ENCODE results near the gene WDR36. TPM values are rescaled to one million over a fixed set of nuclear protein-coding genes. Genes with fewer than 3 reads are reported as not detected.

The WDR36 gene
- total and polyA plus RNA-seq, 2 donors from 2014 or later = 4.5 to 31.8 TPM

GRCh38 chr5:111074244-111074643, 17.9 kb upstream of the WDR36 start:
- H3K36me3 ChIP-seq (ENCODE audit: control insufficient read depth in 2 of 3, insufficient read depth in 3 of 3, low read length in 3 of 3) = no peaks in the 10 kb centered on the region
- no peaks in the 10 kb centered on the region for H3K4me1 ChIP-seq (ENCODE audit: control insufficient read depth in 2 of 3, insufficient read depth in 2 of 3, low read depth in 1 of 3, low read length in 3 of 3)
- intact Hi-C loops (cut with DNase I) = no loop called here
- no peak overlapping the region for H3K4me3 ChIP-seq (ENCODE audit: low read length in 3 of 3)
- H3K27ac ChIP-seq (ENCODE audit: low read depth in 2 of 2, low read length in 2 of 2) = no peak overlapping the region
- no peak for FAIRE-seq
- no peak for DNase-seq
- no peak for TF ChIP-seq CTCF (IDR thresholded peaks at IDR 0.05; ENCODE audit: borderline replicate concordance, extremely low read depth, insufficient read depth)
- no peaks in the 10 kb centered on the region for H3K9me3 ChIP-seq (ENCODE audit: control insufficient read depth in 2 of 3, insufficient read depth in 1 of 3, low read length in 3 of 3)
- no peak overlapping the region for H3K9ac ChIP-seq (ENCODE audit: low read length in 3 of 3)
- peaks cover 26% of the 10 kb centered on the region for H3K27me3 ChIP-seq (ENCODE audit: control insufficient read depth, insufficient read depth, low read length)

- H3K36me3 ChIP-seq (ENCODE audit: control insufficient read depth in 2 of 3, insufficient read depth in 3 of 3, low read length in 3 of 3) = no peaks in the 10 kb centered on the region
- intact Hi-C loops (cut with DNase I) = no loop called here
- TF ChIP-seq CTCF (IDR thresholded peaks at IDR 0.05; ENCODE audit: borderline replicate concordance, extremely low read depth, insufficient read depth) = no peak
- H3K27me3 ChIP-seq (ENCODE audit: control insufficient read depth, insufficient read depth, low read length) = peaks cover 21% of the 10 kb centered on the region
- no peaks in the 10 kb centered on the region for H3K9me3 ChIP-seq (ENCODE audit: control insufficient read depth in 2 of 3, insufficient read depth in 1 of 3, low read length in 3 of 3)
- no peak overlapping the region for H3K27ac ChIP-seq (ENCODE audit: low read depth in 2 of 2, low read length in 2 of 2)
- no peak for DNase-seq
- no peak for FAIRE-seq
- H3K4me3 ChIP-seq (ENCODE audit: low read length in 3 of 3) = no peak overlapping the region
- H3K4me1 ChIP-seq (ENCODE audit: control insufficient read depth in 2 of 3, insufficient read depth in 2 of 3, low read depth in 1 of 3, low read length in 3 of 3) = no peaks in the 10 kb centered on the region
- H3K9ac ChIP-seq (ENCODE audit: low read length in 3 of 3) = no peak overlapping the region
These were observed 16.6 kb upstream of the WDR36 start for GRCh38 chr5:111075520-111075919.

- intact Hi-C loops (cut with DNase I) = no loop called here
- H3K9ac ChIP-seq (ENCODE audit: low read length in 3 of 3) = no peak overlapping the region
- FAIRE-seq (no peak), DNase-seq (no peak)
- H3K9me3 ChIP-seq (ENCODE audit: control insufficient read depth in 2 of 3, insufficient read depth in 1 of 3, low read length in 3 of 3) = no peaks in the 10 kb centered on the region
- peaks cover 21% of the 10 kb centered on the region for H3K27me3 ChIP-seq (ENCODE audit: control insufficient read depth, insufficient read depth, low read length)
- no peaks in the 10 kb centered on the region for H3K36me3 ChIP-seq (ENCODE audit: control insufficient read depth in 2 of 3, insufficient read depth in 3 of 3, low read length in 3 of 3)
- no peak for TF ChIP-seq CTCF (IDR thresholded peaks at IDR 0.05; ENCODE audit: borderline replicate concordance, extremely low read depth, insufficient read depth)
- H3K4me1 ChIP-seq (ENCODE audit: control insufficient read depth in 2 of 3, insufficient read depth in 2 of 3, low read depth in 1 of 3, low read length in 3 of 3) = no peaks in the 10 kb centered on the region
- H3K4me3 ChIP-seq (ENCODE audit: low read length in 3 of 3) = no peak overlapping the region
- H3K27ac ChIP-seq (ENCODE audit: low read depth in 2 of 2, low read length in 2 of 2) = no peak overlapping the region
These were observed 16.1 kb upstream of the WDR36 start for GRCh38 chr5:111076091-111076490.

GRCh38 chr5:111077678-111078077, 14.5 kb upstream of the WDR36 start:
- FAIRE-seq (no peak), DNase-seq (no peak)
- intact Hi-C loops (cut with DNase I) = no loop called here
- Histone ChIP-seq H3K9me3 (ENCODE audit: control insufficient read depth in 2 of 3, insufficient read depth in 1 of 3, low read length in 3 of 3) (no peaks in the 10 kb centered on the region), H3K27me3 (ENCODE audit: control insufficient read depth, insufficient read depth, low read length) (peaks cover 10% of the 10 kb centered on the region), H3K4me1 (ENCODE audit: control insufficient read depth in 2 of 3, insufficient read depth in 2 of 3, low read depth in 1 of 3, low read length in 3 of 3) (no peaks in the 10 kb centered on the region), H3K36me3 (ENCODE audit: control insufficient read depth in 2 of 3, insufficient read depth in 3 of 3, low read length in 3 of 3) (no peaks in the 10 kb centered on the region), H3K4me3 (ENCODE audit: low read length in 3 of 3) (no peak overlapping the region), H3K27ac (ENCODE audit: low read depth in 2 of 2, low read length in 2 of 2) (no peak overlapping the region), H3K9ac (ENCODE audit: low read length in 3 of 3) (no peak overlapping the region)
- no peak for TF ChIP-seq CTCF (IDR thresholded peaks at IDR 0.05; ENCODE audit: borderline replicate concordance, extremely low read depth, insufficient read depth)

All from kidney (tissue), 14 donors.